Head of caudate nucleus (tissue), 42 donors: ENCODE data around the gene BTBD1.
A peak's percentile ranks its signal among the peaks of the same experiment; 100 is the strongest.
"Not testable (repeated sequence)": the region's sequence is repeated elsewhere in the genome, so short reads cannot be mapped to it uniquely, and the experiment has no call there.

Experiments
- DNase-seq, 42 donors: peaks; one replicate each; pipeline versions ENCODE4 v3.0.0 to v3.0.0-alpha.2; 2020 to 2021; ENCODE audit warnings: mixed read lengths in 7 of 42
- intact Hi-C: fragments of 100-400 bp; cut with DNase I; formaldehyde crosslinking; loops from one replicate; pipeline ENCODE4 v1.15.0; 2022

BTBD1 gene

GRCh38 chr15:83012076-83012426, 55.0 kb downstream of the BTBD1 start:
- intact Hi-C loops, result loop anchor here (5.0 kb wide), 1 partner anchor 55 kb away; the partner anchor contains the start of gene BTBD1
- peak in 6 of 42 donors; percentile 4 to 30 (median 12) for DNase-seq

GRCh38 chr15:83011271-83012075, 55.6 kb downstream of the BTBD1 start, which contains the start of gene C15orf40:
TSS of gene C15orf40 (minus strand) at chr15:83011639. CDS start at chr15:83011607, 32 bp downstream.
- intact Hi-C loops, result loop anchor here (5.0 kb wide), 1 partner anchor 56 kb away; the partner anchor contains the start of gene BTBD1
- peak; percentile 81 to 97 (median 92) for DNase-seq

GRCh38 chr15:83010709-83011270, 56.3 kb downstream of the BTBD1 start:
- intact Hi-C loops, result loop anchor here (5.0 kb wide), 1 partner anchor 57 kb away; the partner anchor contains the start of gene BTBD1

GRCh38 chr15:83000672-83001031, 66.4 kb downstream of the BTBD1 start:
- intact Hi-C loops, result not testable (repeated sequence)
- DNase-seq, result peak in 1 of 42 donors; percentile 23

More at GRCh38 chr15:83010709-83011270, 56.3 kb downstream of the BTBD1 start:
- peak; percentile 58 to 92 (median 80) for DNase-seq

- intact Hi-C loops, result no loop called here
These were observed 67.0 kb downstream of the BTBD1 start for GRCh38 chr15:82999905-83000671.

GRCh38 chr15:82999426-82999825, 67.6 kb downstream of the BTBD1 start:
- intact Hi-C loops, result no loop called here
- no peak for DNase-seq

More at GRCh38 chr15:82999905-83000671, 67.0 kb downstream of the BTBD1 start:
- DNase-seq, result peak in 9 of 42 donors; percentile 7 to 55 (median 31)

- intact Hi-C loops, result no loop called here
- DNase-seq, result no peak
These were observed 71.1 kb downstream of the BTBD1 start for GRCh38 chr15:82995938-82996337.

- intact Hi-C loops, result no loop called here
- DNase-seq, result no peak
These were observed 72.0 kb downstream of the BTBD1 start for GRCh38 chr15:82995076-82995475.

GRCh38 chr15:82993144-82993543, 73.9 kb downstream of the BTBD1 start:
- DNase-seq, result no peak
- intact Hi-C loops, result no loop called here

GRCh38 chr15:82992436-82992998, 74.5 kb downstream of the BTBD1 start:
- DNase-seq, result no peak
- intact Hi-C loops, result no loop called here

- peak in 1 of 42 donors; percentile 10 for DNase-seq
- intact Hi-C loops, result no loop called here
These were observed 80.6 kb downstream of the BTBD1 start for GRCh38 chr15:82986442-82986780.

GRCh38 chr15:82985688-82986441, 81.2 kb downstream of the BTBD1 start, which contains the start of gene RAMAC:
TSS of gene RAMAC (plus strand) at chr15:82986210. CDS start at chr15:82989019, 2,809 bp downstream.
- intact Hi-C loops, result no loop called here
- peak; percentile 92 to 98 (median 96) for DNase-seq

GRCh38 chr15:82980981-82981380, 86.1 kb downstream of the BTBD1 start:
- intact Hi-C loops, result no loop called here
- DNase-seq, result no peak

- intact Hi-C loops, result no loop called here
These were observed 87.3 kb downstream of the BTBD1 start for GRCh38 chr15:82979726-82980125.

GRCh38 chr15:82978438-82978837, 88.6 kb downstream of the BTBD1 start:
- no peak for DNase-seq
- intact Hi-C loops, result no loop called here

More at GRCh38 chr15:82979726-82980125, 87.3 kb downstream of the BTBD1 start:
- no peak for DNase-seq

- DNase-seq, result no peak
- intact Hi-C loops, result no loop called here
These were observed 90.0 kb downstream of the BTBD1 start for GRCh38 chr15:82977076-82977475.

- no peak for DNase-seq
- intact Hi-C loops, result no loop called here
These were observed 94.1 kb downstream of the BTBD1 start for GRCh38 chr15:82972990-82973389.

GRCh38 chr15:82971218-82971984, 95.7 kb downstream of the BTBD1 start:
- intact Hi-C loops, result no loop called here
- DNase-seq, result no peak
